SU-DHL-6 (cell line): ENCODE data around the gene CHADL.

Experiments
- CTCF ChIP-seq: fragments of 200-600 bp; sonication (generic); IDR thresholded peaks from one replicate; pipeline ENCODE4 v1.5.1; 2017; ENCODE audit warnings: antibody characterized with exemption, mild to moderate bottlenecking, low read length, moderate library complexity; ENCODE audit not compliant: insufficient read depth, poor library complexity, severe bottlenecking
- EZH2phosphoT487 ChIP-seq: fragments of 200-600 bp; sonication (generic), shearing (Covaris generic); conservative IDR thresholded peaks from 2 replicates; pipeline ENCODE4 v1.6.1; 2018; ENCODE audit warnings: mild to moderate bottlenecking, antibody characterized with exemption, low read length, moderate library complexity, mixed read lengths

DNA sequence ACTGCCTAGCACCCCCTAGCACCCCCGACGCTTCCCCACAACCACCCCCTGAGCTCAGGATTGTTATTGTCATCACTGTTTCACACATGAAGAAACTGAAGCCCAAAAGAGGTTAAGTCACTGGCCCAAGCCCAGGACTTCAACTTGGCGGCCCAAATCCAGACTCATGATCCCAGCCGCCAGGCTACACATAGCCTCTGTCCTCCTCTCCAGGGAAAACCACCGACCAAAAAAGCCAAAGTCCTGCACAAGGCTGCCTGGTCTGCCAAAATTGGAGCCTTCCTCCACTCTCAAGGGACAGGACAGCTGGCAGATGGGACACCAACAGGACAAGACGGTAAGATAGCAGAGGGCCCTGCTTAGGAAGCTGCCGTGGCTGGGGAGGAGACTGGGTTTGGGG, 24.8 kb downstream of the CHADL start:
- TF ChIP-seq CTCF, result no peak
- no peak for TF ChIP-seq EZH2phosphoT487
